HT-29 (cell line): ENCODE data around the gene MAP3K6. TPM values are rescaled to one million over a fixed set of nuclear protein-coding genes. Genes with fewer than 3 reads are reported as not detected.

Source experiments
- DNase-seq: peaks from one replicate; pipeline ENCODE4 v3.0.0-alpha.2; 2015; ENCODE audit warnings: low spot score
- small RNA-seq: library from RNA; depleted of rRNA; stranded (forward); fragments of <200 nt; gene quantifications from one replicate; pipeline ENCODE3, GENCODE V24; 2014
- total RNA-seq: library from RNA; depleted of rRNA; stranded (reverse); fragments of >200 nt; shearing (Covaris generic); gene quantifications from 2 replicates; pipeline ENCODE4 v1.2.3, GENCODE V29; 2014; rRNA removed

Gene MAP3K6
- total RNA-seq, 1 experiment from 2014 or later = 17.0 TPM

GRCh38 chr1:27307874-27308598 is 58.7 kb downstream of the MAP3K6 start:
- no peak for DNase-seq

DNA sequence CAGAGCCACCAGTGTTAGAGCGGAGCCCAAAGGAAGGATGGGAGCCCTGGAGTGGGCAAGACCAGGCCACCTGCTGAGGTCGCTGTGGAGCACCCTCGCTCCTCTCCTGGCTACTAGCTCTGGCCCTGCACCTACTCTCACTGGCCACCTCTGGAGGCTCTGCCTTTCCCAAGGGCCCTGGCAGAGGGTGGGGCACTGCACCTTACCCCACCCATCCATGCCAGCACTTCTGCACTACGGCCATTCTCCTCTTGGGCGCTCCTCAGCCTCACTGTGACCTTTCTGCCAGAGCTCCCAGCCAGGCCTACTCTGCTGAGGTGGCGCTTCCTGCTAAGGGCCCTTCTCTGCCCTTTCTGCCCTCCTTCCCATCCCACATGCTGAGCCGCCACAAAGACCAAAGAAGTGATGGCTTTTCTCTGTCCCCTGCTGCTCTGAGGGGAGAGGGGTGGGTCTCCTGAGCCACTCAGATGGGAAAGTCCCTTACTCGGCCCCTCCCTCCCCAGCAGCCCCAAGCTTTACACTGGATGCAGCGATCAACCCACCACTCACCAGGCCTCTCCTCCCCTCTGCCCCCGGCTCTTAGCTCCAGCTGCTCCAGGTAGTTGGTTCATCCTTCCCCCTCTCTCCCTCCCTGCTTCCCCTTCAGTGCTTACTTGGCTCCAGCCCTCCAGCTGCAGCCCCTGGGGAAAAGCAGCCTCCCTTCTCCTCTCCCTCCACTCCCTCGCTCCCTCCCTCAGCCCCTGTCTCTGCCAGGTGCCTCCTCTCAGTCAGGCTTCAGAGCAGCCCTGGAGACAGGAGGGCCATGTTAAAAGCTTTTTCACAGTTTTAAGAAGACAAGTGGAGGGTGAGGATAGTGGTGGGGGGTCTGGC is 59.6 kb downstream of the MAP3K6 start:
- DNase-seq = peak; percentile 93

- DNase-seq = no peak
Measured at GRCh38 chr1:27306071-27306470, 60.7 kb downstream of the MAP3K6 start.

Small RNA genes within 50 kb of the gene (small RNA-seq; reads per million reads assigned to genes)
- gene RNU6-48P = not detected

Other genes starting within 250 kb of the MAP3K6 start
- gene SLC9A1, start 211.8 kb downstream of the MAP3K6 start, total RNA-seq = 10.0 and 10.6 TPM in 2 replicates
- 21.3 and 24.3 TPM in 2 replicates for gene WDTC1, start 132.3 kb downstream of the MAP3K6 start, total RNA-seq
- gene TMEM222, start 44.8 kb downstream of the MAP3K6 start, total RNA-seq = 80.1 and 90.2 TPM in 2 replicates
- gene SYTL1, start 24.9 kb downstream of the MAP3K6 start, total RNA-seq = 17.1 and 21.9 TPM in 2 replicates
- not detected in 2 replicates for gene FCN3, start 7.9 kb upstream of the MAP3K6 start, total RNA-seq
- not detected in 2 replicates for gene CD164L2, start 16.4 kb upstream of the MAP3K6 start, total RNA-seq
- gene GPR3, start 25.7 kb upstream of the MAP3K6 start, total RNA-seq = 2.1 and 2.6 TPM in 2 replicates
- 21.5 and 23.9 TPM in 2 replicates for gene WASF2, start 123.2 kb upstream of the MAP3K6 start, total RNA-seq
- gene AHDC1, start 237.2 kb upstream of the MAP3K6 start, total RNA-seq = 12.2 and 20.4 TPM in 2 replicates